ENCODE results near the gene PPIP5K2. TPM values are rescaled to one million over a fixed set of nuclear protein-coding genes. Genes with fewer than 3 reads are reported as not detected.

PPIP5K2 gene
- total and polyA plus RNA-seq, 2 of the 8 experiments (the other 6 are each of a cell fraction or from before 2014, with no cell fraction given), result 14.8 to 46.6 TPM

GRCh38 chr5:103188436-103188835 lies 68.3 kb downstream of the PPIP5K2 start:
- CTCF ChIA-PET (ENCODE audit: partially characterized antibody), result interaction anchor here (1.6 kb wide), 2 partner anchors 36 to 49 kb away, joined by 3 read pairs; no protein-coding TSS in a partner anchor
- Histone ChIP-seq H3K79me1 (ENCODE audit: low read depth, low read length) (no peaks in the 10 kb centered on the region), H2AK5ac (ENCODE audit: low read depth, low read length) (no peak overlapping the region), H3K14ac (ENCODE audit: insufficient read length) (no peak overlapping the region), H3K36me3 (ENCODE audit: control insufficient read depth in 2 of 4, insufficient read depth in 4 of 4, low read length in 3 of 4) (peaks cover 0 to 4% (median 0%) of the 10 kb centered on the region in 4 experiments; a peak in 2 of 8 replicates), H2BK12ac (ENCODE audit: low read depth, low read length) (no peak overlapping the region), H4K20me1 (replicated peaks in 1 of 2; ENCODE audit: control insufficient read depth in 1 of 2, insufficient read depth in 2 of 2, low read length in 2 of 2) (peaks cover 0 to 2% of the 10 kb centered on the region in 2 experiments), H2AFZ (ENCODE audit: low read length) (no peak overlapping the region), H2BK20ac (ENCODE audit: low read length) (no peak overlapping the region), H2BK15ac (ENCODE audit: low read length) (no peak overlapping the region), H3K4me3 (ENCODE audit: extremely low read depth in 1 of 4, insufficient read depth in 2 of 4, low read depth in 3 of 4, low read length in 4 of 4) (no peak overlapping the region), H3K79me2 (ENCODE audit: control insufficient read depth in 1 of 2, insufficient read depth in 2 of 2, low read length in 2 of 2) (no peaks in the 10 kb centered on the region), H3K27ac (ENCODE audit: low read depth, low read length) (no peak overlapping the region), H3K23me2 (ENCODE audit: low read depth, low read length) (no peaks in the 10 kb centered on the region), H3K4me2 (ENCODE audit: insufficient read depth in 1 of 2, low read depth in 2 of 2, low read length in 2 of 2) (no peak overlapping the region), H3K23ac (ENCODE audit: insufficient read length) (no peak overlapping the region), H3K27me3 (replicated peaks in 1 of 4; ENCODE audit: control insufficient read depth in 3 of 4, extremely low read depth in 1 of 4, insufficient read depth in 3 of 4, low read length in 3 of 4) (no peaks in the 10 kb centered on the region), H4K91ac (replicated peaks; ENCODE audit: insufficient read length, low read length) (no peak overlapping the region), H2BK120ac (replicated peaks; ENCODE audit: low read depth, low read length) (no peak overlapping the region), H3K4me1 (replicated peaks in 1 of 4; ENCODE audit: control insufficient read depth in 3 of 4, insufficient read depth in 4 of 4, low read length in 3 of 4) (no peaks in the 10 kb centered on the region), H3K4ac (replicated peaks; ENCODE audit: insufficient read length, low read depth, low read length) (no peak overlapping the region), H4K5ac (ENCODE audit: insufficient read length, low read depth, low read length) (no peak overlapping the region), H3K9me3 (ENCODE audit: insufficient read depth in 2 of 2, low read depth in 1 of 2, low read length in 1 of 2) (no peaks in the 10 kb centered on the region), H3K56ac (replicated peaks; ENCODE audit: insufficient read length, low read depth, low read length) (no peak overlapping the region), H3K18ac (ENCODE audit: extremely low read depth, low read length) (no peak overlapping the region), H3K9ac (replicated peaks in 1 of 4; ENCODE audit: extremely low read depth in 1 of 4, low read depth in 3 of 4, low read length in 3 of 4) (no peak overlapping the region), H2BK5ac (ENCODE audit: low read depth, low read length) (no peak overlapping the region), H4K8ac (ENCODE audit: extremely low read depth, insufficient read depth, low read length) (no peak overlapping the region)
- no peak for DNase-seq (ENCODE audit: low read depth in 1 of 2, low spot score in 2 of 2)
- no peak for TF ChIP-seq ZNF274 (IDR thresholded peaks at IDR 0.05; ENCODE audit: borderline replicate concordance, extremely low read depth, low read length)
- no peak for TF ChIP-seq HDAC2 (IDR thresholded peaks at IDR 0.05; ENCODE audit: borderline replicate concordance in 1 of 2, low read depth in 2 of 2, low read length in 2 of 2)
- no peak for TF ChIP-seq TEAD4 (IDR thresholded peaks at IDR 0.05; ENCODE audit: low read depth, low read length)
- no peak for TF ChIP-seq KDM4A (IDR thresholded peaks at IDR 0.05; ENCODE audit: low read depth, low read length, severe bottlenecking)
- no peak for TF ChIP-seq SIN3A (conservative IDR thresholded peaks at IDR 0.05 in 1 of 2, IDR thresholded peaks at IDR 0.05 in 1 of 2; ENCODE audit: low read depth in 1 of 2, low read length in 2 of 2)
- no peak for TF ChIP-seq SRF (IDR thresholded peaks at IDR 0.05; ENCODE audit: low read depth, low read length)
- TF ChIP-seq MAX (IDR thresholded peaks at IDR 0.05), result no peak
- no peak for TF ChIP-seq SP4 (IDR thresholded peaks at IDR 0.05; ENCODE audit: low read length)
- no peak for TF ChIP-seq CHD1 (IDR thresholded peaks at IDR 0.05; ENCODE audit: low read depth, low read length)
- TF ChIP-seq CREB1 (IDR thresholded peaks at IDR 0.05), result no peak
- 96% methylated on average over 1 of the region's 1 CpG; no CpG with 5 or more reads in 1 of the 2 experiments for WGBS, 2 experiments (ENCODE audit: extremely low coverage in 1 of 2, insufficient coverage in 1 of 2, insufficient read length in 1 of 2, insufficient replicate concordance in 2 of 2, low coverage in 1 of 2, low lambda C conversion rate in 2 of 2, missing lambda C conversion rate in 1 of 2)
- POLR2A ChIA-PET (ENCODE audit: partially characterized antibody), result no interaction called here
- FAIRE-seq, result no peak

Data from H1 (cell line).